Fibroblast of skin of back (primary cell): ENCODE results near the gene PHF3.

Source experiments
- DNase-seq: peaks from one replicate; pipeline ENCODE4 v3.0.0-alpha.2; 2013

PHF3 gene

DNA sequence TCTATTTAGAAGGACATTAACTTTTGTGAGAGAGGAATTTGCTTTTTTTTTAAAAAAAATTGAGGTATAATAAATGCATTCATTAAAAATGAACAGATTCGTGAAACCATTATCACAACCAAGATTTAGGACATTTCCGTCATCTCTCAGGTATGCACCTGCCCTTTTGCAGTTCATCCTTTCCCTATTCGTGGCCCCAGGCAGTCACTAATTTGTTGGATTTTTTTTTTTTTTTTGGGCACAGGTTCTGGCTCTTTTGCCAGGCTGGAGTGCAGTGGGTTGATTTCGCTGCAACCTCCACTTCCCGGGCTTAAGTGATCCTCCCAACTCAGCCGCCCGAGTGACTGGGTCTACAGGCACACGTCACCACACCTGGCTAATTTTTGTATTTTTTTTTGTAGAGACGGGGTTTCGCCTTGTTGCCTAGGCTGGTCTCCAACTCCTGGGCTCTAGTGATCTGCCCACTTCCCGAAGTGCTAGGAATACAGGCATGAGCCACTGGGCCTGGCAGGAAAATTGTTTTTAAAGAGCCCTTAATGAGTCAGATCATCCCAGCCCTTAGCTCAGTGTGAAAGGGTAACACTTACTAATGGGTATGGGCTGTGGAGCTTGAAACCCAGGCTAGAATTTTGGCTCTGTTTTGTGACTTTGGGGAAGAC, 9.2 kb downstream of the PHF3 start:
- peak; percentile 30 for DNase-seq

DNA sequence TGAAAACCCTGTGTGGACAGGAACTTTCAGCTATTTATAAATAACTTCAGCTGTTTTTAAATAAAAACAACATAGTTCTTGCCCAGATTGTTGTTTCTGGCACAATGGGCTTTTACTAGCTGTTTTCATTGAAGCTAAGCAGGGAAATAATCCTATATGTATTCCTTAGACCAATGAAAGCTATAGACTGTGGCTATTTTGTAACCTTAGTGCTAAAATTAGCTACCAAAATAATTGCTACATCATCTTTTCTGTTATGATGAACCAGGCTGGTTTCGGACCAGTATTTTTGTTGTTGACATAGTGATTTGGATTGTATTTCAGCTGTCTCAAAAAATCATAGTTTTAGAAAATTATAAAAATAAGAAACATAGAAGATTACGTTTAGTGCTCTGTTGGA, 13.7 kb downstream of the PHF3 start:
- DNase-seq, result peak; percentile 22

DNA sequence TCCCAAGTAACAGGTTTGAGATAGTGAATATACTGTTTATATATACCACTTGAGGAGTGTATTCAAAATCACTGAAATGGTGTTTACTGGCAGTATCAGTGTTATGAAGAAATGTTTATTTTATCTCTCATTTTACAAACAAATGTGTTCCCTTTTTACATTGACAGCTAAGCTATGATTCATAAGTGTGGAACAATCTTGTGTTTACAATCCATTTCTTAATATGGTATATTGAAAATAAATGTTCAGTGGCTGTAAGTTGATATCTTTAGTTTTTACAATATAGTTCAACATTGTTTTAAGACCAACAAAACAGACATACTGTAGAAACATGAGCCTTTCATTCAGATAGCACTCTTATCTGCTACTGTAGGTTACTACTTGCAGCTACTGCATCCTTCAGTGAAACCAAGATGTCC, 14.3 kb downstream of the PHF3 start:
- no peak for DNase-seq

DNA sequence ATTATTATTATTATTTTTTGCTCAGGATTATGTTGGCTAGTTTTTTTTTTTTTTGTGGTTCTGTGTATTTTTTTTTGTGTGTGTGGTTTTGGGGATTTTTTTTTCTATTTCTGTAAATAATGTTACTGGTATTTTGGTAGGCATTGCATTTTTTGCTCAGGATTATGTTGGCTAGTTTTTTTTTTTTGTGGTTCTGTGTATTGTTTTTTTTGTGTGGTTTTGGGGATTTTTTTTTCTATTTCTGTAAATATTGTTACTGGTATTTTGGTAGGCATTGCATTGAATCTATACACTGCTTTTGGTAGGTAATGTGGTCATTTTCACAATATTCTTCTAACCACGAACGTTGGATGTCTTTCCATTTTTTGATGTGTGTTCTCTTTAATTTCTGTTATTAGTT, 17.4 kb downstream of the PHF3 start:
- no peak for DNase-seq

DNA sequence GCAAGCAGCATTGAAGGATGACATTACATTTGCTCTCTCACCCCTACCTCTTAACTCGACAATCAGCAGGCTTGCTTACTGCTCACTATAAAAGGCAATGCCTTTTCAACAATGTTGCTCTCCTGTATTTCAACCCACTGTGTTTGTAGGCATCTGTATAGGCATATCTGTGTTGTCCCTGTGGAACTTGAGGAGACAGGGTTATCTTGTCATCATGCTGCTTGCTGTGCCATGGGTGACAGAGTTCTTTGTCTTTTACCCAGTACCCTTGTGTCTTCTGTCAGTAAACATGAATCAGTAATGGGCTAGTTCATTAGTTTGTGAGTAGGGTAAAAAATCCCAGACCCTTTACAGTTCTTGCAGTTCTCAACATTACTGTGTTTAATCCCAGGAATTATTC, 25.2 kb downstream of the PHF3 start:
- no peak for DNase-seq

DNA sequence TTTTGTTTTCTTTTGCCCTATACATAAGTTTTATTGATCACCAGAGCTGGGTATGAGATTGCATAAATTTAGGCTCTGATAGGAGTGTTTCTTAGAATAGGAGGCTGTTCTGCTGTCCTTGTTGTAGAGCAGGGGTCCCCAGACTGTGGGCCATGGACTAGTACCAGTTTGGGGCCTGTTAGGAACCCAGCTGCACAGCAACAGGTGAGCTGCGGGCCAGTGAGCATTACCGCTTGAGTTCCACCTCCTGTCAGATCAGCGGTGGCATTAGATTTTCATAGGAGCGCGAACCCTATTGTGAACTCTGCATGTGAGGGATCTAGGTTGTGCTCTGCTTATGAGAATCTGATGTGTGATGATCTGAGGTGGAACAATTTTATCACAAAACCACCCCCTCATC, 26.2 kb downstream of the PHF3 start:
- no peak for DNase-seq

DNA sequence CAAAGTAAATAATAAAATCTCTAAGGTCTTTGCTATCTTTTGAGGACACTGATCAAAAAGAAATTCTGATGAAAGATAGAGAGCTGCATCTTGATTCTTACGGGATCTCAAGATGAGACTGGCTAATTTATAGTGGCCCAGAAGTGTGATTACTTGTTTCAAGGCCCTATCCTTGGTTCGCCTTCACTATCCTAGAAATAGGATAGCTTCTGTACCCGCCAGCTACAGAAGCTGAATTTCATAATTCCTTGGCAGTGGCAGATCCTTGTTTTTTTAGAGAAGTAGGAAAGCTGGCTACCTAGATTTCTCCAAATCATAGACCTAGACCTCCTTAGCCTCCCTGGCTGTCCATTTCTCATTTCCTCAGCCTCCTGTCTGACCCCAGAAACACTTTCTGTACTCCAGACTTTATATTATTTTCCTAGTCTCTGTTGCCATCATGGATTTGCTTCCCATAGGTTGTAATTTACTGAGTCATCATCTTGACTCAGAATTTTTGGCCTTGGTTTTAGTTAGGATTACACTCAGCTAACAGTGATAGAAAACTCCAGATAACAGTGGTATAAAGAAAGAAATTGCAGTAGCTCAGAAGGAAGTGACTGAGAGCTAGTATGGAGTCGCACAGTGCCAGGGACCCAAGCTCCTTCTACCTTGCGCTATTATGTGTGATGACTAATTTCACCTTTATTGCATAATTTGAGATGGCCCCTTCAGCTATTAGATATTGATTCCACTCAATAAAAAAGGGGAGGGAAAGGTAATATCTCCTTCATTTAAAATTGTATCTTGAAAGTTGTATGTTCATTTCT, 27.7 kb downstream of the PHF3 start:
- peak; percentile 75 for DNase-seq

DNA sequence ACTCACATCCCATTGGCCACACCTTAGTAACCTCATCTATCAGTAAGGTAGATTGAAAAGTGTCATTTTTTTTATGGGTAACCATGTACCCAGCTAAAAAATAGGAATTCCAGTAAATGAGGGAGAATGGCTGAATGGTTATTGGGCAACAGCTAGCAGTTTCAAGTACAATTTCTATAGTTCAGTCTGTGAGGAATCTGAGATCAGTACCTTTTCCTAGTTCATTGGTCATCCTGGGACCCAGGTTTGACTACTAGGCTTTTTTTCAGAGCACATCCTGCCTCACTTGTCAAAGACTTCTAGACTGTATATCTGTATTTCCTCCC, 28.3 kb downstream of the PHF3 start:
- DNase-seq, result no peak

DNA sequence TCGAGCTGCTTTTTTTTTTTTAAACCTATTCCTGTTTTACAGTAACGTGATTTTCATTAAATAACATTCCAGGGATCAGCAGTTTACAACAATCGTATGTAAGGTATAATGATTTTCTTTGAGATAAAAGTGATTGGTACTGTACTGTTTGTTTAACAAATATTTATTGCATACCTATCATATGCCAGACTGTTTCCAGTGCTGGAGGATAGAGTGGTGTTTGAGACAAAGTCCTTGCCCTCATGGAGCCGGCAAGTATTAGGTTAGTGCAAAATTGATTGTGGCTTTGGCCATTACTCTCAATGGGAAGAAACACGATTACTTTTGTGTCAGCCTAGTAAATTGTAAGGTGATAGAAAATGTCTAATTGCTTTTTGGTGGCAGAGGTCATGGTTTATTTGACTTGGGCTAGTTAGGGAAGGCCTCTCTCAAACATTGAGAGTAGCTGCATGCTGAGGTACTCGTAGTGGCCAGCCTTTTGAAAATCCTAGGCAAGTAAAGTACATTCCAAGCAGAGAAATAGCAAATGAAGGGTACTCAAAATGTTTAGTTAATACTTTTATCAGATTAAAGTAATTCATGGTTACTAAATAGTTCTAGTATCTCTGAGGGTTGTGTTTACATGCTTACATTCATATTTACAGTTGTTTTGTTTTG, 35.6 kb downstream of the PHF3 start:
- DNase-seq, result no peak

DNA sequence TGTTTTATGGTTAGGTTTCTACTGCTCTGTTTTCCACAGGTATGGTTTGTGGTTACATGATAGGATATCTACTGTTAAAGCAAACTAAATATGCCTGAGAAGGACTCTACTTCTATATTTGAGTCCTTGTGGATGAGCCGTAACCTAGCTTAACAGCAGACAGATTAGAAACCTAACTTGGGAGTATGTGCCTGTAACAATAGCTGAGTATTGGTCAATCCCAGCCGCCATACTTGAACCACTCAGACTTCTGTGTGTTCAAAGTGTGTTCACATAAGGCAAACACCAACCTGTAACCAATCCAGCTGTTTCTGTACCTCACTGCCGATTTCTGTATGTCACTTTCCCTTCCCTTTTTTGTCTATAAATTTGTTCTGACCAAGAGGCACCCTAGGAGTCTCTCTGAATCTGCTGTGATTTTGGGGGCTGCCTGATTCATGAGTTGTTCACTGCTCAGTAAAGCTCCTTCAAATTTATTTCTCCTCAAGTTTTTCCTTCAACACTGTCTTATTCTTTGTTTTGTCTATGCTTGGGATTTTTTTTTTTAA, 37.1 kb downstream of the PHF3 start:
- no peak for DNase-seq

DNA sequence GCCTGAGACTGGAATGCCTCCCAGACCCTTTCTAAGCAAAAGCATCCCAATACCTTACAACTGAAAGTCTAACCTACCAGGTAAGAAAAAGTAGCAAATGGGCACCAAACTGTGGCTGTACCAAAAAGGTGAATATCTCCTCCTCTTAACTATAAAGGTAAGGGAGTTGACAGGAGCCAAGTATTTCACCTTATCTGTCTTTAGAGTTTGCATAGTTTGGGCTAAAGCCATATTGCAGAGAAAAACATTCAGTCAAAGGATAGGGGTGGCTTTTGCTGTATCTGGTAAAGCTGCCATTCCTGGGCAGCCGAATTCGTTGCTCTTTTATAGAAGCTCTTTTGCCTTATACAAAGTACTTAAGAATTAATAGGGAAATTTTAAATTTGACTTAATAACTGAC, 38.1 kb downstream of the PHF3 start:
- DNase-seq, result no peak

DNA sequence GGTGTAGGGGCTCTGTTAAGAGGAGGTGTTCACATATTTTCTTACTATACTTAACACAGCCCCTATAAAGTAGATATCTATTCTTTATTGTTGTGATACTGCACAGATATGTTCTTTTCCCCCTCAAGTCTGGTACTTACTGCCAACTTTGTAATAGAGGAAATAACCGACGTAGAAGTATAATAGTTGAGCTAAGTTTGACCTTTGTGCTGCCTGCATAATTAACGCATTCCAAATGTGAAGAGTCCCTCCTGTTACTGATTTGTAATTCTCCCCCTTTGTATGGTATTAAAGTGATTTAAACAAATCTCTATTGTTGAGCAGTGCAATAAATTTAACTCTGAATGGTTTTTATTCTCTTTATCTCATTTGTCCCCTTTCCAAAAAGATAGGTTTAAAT, 39.0 kb downstream of the PHF3 start:
- no peak for DNase-seq

DNA sequence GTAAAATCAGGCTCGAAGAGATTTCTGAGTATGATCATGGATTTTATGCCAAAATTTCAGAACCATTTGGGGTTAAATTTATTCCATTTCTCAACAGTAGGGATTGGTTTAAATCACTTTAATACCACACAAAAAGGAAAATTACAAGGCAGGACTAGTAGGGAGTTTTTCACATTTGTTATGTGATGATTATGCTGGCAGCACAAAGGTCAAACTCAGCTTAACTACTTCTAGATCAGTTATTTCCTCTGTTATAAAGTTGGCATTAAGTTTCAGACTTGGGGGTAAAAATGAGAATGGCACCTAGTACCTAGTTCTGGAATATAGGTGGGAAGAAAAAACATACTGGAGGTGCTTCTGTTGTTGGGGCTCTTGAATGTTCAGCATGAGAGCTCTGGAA, 39.5 kb downstream of the PHF3 start:
- no peak for DNase-seq

DNA sequence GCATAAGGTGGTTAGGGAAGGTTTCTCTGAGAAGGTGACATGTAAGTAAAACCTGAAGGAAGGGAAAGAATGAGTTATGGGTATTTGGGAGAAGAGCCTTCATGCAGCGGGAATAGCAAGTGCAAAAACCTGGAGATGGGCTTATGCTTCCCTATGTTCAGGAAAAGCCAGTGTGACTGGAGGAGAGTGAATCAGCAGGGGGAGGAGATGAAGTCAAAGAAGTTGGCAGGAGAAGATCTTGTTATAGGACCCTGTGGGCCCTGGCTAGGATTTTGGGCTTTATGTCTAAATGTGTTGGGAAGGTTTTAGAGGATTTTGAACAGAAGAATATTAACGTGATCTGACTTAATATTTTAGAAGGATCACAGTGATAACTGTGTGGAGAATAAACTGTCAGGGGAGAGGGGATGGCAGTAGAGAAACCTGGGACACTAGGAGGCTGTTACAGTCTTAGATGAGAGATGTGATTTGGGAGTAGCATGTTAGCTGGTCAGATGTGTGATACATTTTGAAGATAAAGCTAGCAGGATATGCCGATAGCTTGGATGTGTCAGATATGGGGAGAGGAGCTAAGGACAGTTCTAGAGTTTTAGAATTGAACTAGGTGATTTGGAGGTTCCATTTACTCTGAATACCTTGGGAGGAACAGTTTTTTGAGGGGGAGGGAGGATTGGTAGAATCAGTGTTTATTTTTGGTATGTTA, 41.0 kb downstream of the PHF3 start:
- no peak for DNase-seq

DNA sequence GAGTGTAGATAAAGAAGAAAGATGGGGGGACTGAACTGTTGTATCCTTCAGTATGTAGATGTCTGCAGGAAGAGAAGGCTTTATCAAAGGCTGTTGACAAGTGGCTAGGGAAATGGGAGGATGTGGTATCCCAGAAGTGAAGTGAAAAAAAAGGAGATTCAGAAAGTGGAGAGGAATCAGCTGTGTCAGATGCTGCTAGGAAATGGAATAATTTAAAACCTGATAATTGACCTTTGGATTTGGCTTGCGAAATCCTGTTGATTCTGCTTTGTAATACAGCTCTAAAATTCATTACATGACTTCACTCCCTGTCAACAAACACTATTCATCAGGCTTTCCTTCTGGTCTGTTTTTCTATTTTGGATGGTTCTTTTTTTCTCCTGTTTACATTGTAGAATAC, 41.7 kb downstream of the PHF3 start:
- no peak for DNase-seq

DNA sequence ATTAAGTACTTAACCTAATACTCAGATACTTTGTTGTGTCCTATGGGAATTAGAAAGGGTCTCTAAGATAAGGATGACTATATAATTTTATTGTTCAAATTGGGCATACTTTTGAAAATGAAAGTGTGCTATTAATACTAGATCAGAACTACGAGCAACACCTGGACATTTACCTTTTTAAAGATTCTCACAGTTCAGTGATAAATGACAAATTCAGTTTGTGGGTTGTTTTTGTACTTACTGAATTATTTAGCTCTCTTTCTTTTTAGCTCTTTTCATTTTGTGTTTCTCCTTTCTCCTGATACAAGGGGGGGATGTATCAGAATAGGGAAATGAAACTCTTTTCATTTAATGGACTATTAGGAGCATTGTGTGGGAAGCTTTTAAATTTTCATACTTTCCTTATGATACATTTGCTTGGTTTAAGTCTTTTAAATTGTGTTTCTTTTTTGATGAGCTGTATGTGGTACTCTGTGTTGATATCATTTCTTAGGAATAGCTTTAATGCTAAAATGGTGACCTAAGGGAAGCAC, 47.5 kb downstream of the PHF3 start:
- DNase-seq, result no peak

DNA sequence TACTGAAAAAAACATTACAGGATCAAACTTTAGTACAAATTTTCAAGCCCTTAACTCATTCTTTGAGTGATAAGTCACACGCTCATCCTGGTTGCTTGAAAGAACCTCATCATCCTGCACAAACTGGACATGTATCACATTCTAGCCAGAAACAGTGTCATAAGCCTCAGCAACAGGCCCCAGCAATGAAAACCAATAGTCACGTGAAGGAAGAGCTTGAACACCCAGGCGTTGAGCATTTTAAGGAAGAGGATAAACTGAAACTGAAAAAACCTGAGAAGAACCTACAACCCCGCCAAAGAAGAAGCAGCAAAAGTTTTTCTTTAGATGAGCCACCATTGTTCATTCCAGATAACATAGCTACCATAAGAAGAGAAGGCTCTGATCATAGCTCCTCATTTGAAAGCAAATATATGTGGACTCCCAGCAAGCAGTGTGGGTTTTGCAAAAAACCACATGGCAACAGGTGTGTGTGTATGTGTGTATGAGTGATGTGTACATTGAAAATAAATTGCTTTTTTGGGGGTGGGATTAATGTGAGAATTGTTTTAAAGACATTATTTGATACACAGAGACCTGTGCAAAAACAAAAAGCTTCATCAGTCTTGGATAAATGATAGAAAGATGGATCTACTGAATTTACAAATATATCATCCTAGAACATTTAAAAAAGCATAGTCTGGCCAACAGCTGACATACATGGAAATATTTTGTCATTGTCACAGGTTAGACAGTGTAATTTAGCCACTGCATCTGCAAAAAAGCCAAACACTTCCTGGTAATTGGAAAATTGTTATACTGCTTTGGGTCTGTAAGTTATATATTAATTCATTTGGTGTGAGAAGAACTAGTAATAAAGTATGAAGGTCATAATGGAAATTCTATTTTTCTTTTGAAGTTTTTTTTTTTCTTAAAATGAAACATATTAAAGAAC, 50.1 kb downstream of the PHF3 start:
- DNase-seq, result no peak

DNA sequence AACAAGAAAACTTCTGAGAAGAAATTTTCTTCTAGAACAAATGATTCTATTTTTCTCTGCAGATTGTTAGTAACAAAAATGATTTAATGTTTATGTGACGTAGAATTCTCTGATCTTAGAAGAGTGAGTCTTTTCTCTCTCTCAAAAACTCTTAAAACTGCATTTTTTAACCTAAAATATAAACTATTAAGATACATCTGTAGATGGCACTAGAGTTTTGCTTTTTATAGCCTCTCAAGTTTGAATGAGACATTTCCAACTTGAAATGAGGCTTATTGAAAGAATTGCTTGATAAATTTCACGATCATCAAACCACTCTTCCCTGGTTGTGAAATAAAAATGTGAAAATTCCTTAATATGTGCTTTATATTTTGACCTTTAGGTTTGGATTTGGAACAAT, 53.8 kb downstream of the PHF3 start:
- no peak for DNase-seq

DNA sequence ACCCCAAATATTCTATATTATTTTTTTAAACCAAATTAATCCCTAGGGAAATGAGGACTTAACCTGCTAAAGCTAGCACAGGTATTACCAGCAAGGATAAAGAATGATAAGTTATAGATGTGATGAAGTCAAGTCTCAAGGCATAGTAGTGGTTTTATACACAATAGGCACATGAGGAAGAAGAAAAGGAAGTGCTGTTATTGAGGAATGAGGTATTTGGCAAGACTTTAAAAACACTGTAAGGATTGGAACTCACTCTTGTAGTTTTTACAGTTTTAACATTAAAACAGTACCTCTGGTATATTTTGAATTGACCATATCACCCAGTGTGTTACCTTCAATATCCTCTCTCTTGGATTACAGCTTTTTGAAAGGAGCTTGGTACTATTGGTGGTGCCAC, 54.6 kb downstream of the PHF3 start:
- no peak for DNase-seq

DNA sequence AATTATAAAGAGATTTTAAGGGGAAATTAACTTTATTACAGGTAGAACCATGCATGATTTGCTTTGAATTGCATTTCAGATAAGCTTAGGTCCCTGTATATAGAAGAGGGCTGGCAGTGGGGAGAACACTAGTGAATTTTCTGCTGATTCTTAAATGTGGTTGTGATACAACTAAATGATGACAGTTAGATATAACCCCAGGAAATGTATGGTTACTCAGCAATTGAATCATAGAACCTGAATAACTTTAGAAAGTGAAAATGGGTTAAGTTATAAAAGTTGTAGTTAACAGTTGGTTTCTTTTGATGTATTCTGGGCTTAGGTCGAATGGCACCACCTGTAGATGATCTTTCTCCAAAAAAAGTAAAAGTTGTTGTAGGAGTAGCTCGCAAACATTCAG, 70.1 kb downstream of the PHF3 start:
- DNase-seq, result no peak

DNA sequence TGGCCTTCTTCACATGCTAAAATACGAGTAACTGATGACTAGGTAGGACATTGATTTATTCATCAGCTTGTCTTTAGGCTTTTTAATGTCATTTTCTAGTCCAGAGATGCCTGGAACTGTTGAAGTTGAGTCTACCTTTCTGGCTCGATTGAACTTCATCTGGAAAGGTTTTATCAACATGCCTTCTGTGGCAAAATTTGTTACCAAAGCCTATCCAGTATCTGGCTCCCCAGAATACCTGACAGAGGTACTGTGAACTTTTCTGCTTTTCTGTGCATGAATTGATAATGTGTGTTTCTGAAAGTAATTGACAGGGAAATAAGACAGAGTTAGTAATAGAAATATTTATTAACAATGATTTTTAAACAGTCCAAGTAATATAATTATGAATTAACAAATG, 71.0 kb downstream of the PHF3 start:
- DNase-seq, result no peak

DNA sequence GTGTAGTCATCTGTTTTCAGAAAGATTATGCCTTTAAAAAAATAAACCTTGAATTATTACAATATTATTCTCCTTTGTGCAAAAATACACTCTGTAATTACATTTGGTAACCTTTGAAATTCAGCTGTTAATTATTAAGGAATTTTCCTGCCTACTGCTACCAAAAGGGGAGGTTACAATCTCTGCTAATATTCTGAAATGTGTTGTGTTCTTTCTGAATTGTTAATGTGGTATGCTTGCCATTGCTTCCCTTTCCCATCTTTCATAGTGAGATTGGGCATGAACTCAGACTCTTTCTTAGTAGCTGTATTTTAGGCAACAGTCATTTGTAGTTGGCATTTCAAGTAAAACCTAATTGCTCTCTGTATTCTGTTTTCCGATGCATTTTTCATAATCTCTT, 73.0 kb downstream of the PHF3 start:
- DNase-seq, result no peak
